Fibroblast of pulmonary artery (primary cell): ENCODE measurements around the gene CFH.
"Not testable (repeated sequence)": the region's sequence is repeated elsewhere in the genome, so short reads cannot be mapped to it uniquely, and the experiment has no call there.

Source experiments
- DNase-seq: peaks from one replicate; pipeline ENCODE4 v3.0.0-alpha.2; 2010; ENCODE audit warnings: low read depth
- H3K4me3 ChIP-seq: replicated peaks from 2 replicates; pipeline ENCODE4 v1.5.1; 2011; ENCODE audit warnings: low read depth, mild to moderate bottlenecking, control low read depth, low read length, moderate library complexity
- TF ChIP-seq, protein P1 (sequence below): IDR thresholded peaks from 2 replicates; pipeline ENCODE4 v1.5.1; 2011; ENCODE audit warnings: mild to moderate bottlenecking, control low read depth, low read length, inconsistent platforms; ENCODE audit errors: missing control alignments

CFH gene

DNA sequence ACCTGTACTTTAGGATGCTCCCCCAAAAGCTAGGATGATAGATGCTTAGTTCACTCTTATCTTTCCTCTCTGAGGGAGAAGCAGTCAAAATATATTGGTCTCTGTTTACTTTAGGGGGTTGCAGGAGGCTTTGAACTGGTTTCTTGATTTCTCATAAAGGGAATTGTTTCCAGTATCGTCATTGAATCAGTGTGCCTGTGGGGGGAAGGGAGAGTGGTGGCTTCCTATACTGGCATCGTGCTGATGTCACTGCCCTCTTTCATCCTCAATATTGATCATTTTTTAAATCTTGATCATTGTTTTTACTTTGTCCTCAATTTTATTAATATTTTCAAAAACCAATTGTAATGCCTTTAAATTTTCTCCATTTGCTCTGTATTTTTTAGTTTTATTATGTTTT lies 82.6 kb downstream of the CFH start:
- no peak for DNase-seq
- H3K4me3 ChIP-seq, result no peak overlapping the region
- TF ChIP-seq, protein P1, sequence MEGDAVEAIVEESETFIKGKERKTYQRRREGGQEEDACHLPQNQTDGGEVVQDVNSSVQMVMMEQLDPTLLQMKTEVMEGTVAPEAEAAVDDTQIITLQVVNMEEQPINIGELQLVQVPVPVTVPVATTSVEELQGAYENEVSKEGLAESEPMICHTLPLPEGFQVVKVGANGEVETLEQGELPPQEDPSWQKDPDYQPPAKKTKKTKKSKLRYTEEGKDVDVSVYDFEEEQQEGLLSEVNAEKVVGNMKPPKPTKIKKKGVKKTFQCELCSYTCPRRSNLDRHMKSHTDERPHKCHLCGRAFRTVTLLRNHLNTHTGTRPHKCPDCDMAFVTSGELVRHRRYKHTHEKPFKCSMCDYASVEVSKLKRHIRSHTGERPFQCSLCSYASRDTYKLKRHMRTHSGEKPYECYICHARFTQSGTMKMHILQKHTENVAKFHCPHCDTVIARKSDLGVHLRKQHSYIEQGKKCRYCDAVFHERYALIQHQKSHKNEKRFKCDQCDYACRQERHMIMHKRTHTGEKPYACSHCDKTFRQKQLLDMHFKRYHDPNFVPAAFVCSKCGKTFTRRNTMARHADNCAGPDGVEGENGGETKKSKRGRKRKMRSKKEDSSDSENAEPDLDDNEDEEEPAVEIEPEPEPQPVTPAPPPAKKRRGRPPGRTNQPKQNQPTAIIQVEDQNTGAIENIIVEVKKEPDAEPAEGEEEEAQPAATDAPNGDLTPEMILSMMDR, result no peak

- TF ChIP-seq, protein P1, result no peak
- no peak for DNase-seq
- H3K4me3 ChIP-seq, result no peak overlapping the region
Observed at GRCh38 chr1:196738730-196739129, 86.9 kb downstream of the CFH start.

- TF ChIP-seq, protein P1, result peak; percentile 21
- not testable (repeated sequence) for DNase-seq
Observed at GRCh38 chr1:196743244-196743643, 91.4 kb downstream of the CFH start.

DNA sequence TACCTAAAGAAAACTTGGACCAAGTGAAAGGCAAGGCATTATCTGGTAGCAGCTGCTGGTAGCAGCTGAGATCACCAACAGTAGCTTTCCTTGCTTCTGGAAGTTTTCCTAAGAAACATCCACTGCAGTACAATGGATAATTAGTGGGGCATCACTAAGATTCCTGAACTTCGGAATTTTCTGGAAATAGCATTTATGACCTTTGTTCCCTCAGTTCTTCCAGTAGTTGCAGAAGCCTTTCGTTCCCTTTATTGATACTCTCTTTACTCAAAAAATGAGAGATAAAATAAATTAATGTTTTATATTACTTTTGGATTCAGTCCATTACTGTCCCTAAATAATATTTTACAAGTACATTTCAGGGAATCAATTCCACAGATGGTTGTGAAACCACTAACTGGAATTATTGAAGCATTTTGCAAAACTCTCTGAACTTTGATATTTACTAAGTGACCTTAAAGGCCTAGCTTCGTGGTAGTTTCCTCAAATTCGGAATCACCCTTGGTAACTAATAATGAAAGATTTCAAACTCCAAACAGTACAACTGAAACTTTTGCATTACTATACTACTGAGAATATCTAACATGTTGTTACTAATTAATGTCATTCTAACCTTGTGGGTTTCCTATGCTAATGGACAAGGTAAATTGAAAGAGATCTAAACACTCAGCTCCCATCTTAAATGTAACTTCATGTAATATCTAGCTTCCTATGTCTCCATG lies 113.3 kb downstream of the CFH start:
- not testable (repeated sequence) for DNase-seq, H3K4me3 ChIP-seq

More at GRCh38 chr1:196743244-196743643, 91.4 kb downstream of the CFH start:
- H3K4me3 ChIP-seq, result not testable (repeated sequence)

DNA sequence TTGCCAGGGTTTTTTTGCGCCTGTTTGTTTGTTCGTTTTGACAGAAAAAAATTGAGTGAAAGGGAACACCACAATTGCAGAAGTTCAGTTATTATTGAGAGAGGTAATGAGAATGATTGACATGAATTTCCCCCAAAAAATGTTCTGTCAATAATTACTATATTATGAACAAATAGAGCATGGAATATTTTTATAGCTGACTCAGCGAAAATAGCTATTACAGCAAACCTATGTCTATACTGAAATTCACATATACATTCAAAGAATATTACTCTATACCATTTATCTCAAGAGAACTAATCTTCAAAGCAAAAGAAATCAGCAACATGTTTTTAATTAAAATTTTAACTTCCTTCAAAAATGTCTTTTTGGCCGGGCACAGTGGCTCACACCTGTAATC lies 118.0 kb downstream of the CFH start:
- DNase-seq, H3K4me3 ChIP-seq: not testable (repeated sequence)

DNA sequence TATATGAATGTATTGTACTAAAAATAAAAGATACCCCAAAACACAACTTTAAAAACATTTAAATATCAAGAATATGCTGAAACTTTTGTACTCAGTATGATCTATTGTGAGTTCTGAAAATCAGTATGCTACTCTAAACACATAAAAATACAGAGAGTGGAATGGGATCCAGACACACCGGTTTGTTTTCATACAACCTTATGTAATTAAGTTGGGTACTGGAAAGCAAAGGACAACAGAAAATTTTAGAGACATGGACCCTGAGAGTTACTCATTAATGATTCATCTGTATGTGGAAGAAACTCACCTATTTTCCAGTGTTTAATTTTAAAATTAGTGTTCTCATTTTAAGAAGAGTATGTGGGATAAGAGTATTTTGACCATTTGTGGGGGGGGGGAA lies 121.9 kb downstream of the CFH start:
- DNase-seq, result no peak
- no peak overlapping the region for H3K4me3 ChIP-seq

DNA sequence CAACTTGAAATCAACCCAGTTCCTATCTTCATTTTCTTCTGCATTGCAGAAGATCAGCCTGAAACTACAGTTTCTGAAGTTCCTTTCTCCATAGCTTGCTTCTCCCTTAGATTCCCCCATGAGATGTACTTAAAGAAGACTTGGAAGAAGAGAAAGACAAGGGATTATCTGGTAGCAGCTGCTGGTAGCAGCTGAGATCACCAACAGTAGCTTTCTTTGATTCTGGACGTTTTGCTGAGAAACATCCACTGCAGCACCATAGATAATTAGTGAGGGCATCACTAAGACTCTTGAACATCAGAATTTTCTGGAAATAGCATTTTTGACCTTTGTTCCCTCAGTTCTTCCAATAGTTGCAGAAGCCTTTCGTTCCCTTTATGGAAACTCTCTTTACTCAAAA lies 122.3 kb downstream of the CFH start:
- no peak overlapping the region for H3K4me3 ChIP-seq
- TF ChIP-seq, protein P1, result no peak
- DNase-seq, result no peak

More for the DNA sequence above, 121.9 kb downstream of the CFH start:
- TF ChIP-seq, protein P1, result no peak

- no peak for DNase-seq
- TF ChIP-seq, protein P1, result no peak
- no peak within 1 kb of the TSS for H3K4me3 ChIP-seq
Observed at GRCh38 chr1:196774603-196775002, 122.8 kb downstream of the CFH start, which contains the start of gene CFHR3. Gene CFHR3, plus strand, starts transcription at chr1:196774840. Its CDS starts 47 bp downstream, at chr1:196774887.
